OCI-LY3 (cell line): ENCODE data around the gene ADRA2B.

Experiments used
- H2AFZ ChIP-seq: fragments of 200-600, 300-600 bp; shearing (Covaris generic); 2 replicates; pipeline ENCODE4 v1.6.0; 2014; ENCODE audit warnings: antibody characterized with exemption, low read depth, low read length
- H3K27ac ChIP-seq: fragments of 200-600, 300-600 bp; sonication (generic); 2 replicates; pipeline ENCODE4 v1.5.1; 2014; ENCODE audit warnings: mild to moderate bottlenecking, low read length, moderate library complexity, mixed read lengths
- H3K27me3 ChIP-seq: fragments of 200-600, 300-600 bp; sonication (generic); 2 replicates; pipeline ENCODE4 v1.6.1; 2014; ENCODE audit warnings: low read depth, low read length, mixed read lengths
- H3K36me3 ChIP-seq: fragments of 200-600, 300-600 bp; sonication (generic); replicated peaks from 2 replicates; pipeline ENCODE3; 2014; ENCODE audit warnings: low read depth, low read length, mixed read lengths
- H3K4me1 ChIP-seq: fragments of 300-600, 200-600 bp; sonication (generic); 2 replicates; pipeline ENCODE4 v1.6.1; 2014; ENCODE audit warnings: low read length, mixed read lengths
- H3K4me2 ChIP-seq: fragments of 200-600, 300-600 bp; sonication (generic); 2 replicates; pipeline ENCODE4 v1.6.1; 2014; ENCODE audit warnings: low read length, mixed read lengths
- H3K4me3 ChIP-seq: fragments of 300-600, 200-600 bp; sonication (generic); 2 replicates; pipeline ENCODE4 v1.5.1; 2014; ENCODE audit warnings: antibody characterized with exemption, mild to moderate bottlenecking, low read length, moderate library complexity
- H3K79me2 ChIP-seq: fragments of 300-600, 200-600 bp; shearing (Covaris generic); 2 replicates; pipeline ENCODE4 v1.6.1; 2014; ENCODE audit warnings: mild to moderate bottlenecking, low read length, mixed read lengths
- H3K9ac ChIP-seq: fragments of 300-600, 200-600 bp; shearing (Covaris generic); 2 replicates; pipeline ENCODE4 v1.6.0; 2014; ENCODE audit warnings: mild to moderate bottlenecking, low read length, moderate library complexity
- H3K9me3 ChIP-seq: fragments of 200-600, 300-600 bp; shearing (Covaris generic); 2 replicates; pipeline ENCODE4 v1.6.1; 2014; ENCODE audit warnings: low read length, mixed read lengths; ENCODE audit not compliant: insufficient read depth
- H4K20me1 ChIP-seq: fragments of 200-600, 300-600 bp; sonication (generic); 2 replicates; pipeline ENCODE4 v1.6.1; 2016; ENCODE audit warnings: low read length, mixed read lengths; ENCODE audit not compliant: insufficient read depth
- EZH2phosphoT487 ChIP-seq: fragments of 200-600 bp; shearing (Covaris generic); IDR thresholded peaks from 2 replicates; pipeline ENCODE4 v1.6.1; 2018; ENCODE audit warnings: antibody characterized with exemption, mixed run types, low read depth
- TF ChIP-seq, protein P1 (sequence below): fragments of 200-600, 300-600 bp; sonication (generic); IDR thresholded peaks from 2 replicates; pipeline ENCODE4 v1.5.1; 2014; ENCODE audit warnings: antibody characterized with exemption, low read length, low read depth

Gene ADRA2B

DNA sequence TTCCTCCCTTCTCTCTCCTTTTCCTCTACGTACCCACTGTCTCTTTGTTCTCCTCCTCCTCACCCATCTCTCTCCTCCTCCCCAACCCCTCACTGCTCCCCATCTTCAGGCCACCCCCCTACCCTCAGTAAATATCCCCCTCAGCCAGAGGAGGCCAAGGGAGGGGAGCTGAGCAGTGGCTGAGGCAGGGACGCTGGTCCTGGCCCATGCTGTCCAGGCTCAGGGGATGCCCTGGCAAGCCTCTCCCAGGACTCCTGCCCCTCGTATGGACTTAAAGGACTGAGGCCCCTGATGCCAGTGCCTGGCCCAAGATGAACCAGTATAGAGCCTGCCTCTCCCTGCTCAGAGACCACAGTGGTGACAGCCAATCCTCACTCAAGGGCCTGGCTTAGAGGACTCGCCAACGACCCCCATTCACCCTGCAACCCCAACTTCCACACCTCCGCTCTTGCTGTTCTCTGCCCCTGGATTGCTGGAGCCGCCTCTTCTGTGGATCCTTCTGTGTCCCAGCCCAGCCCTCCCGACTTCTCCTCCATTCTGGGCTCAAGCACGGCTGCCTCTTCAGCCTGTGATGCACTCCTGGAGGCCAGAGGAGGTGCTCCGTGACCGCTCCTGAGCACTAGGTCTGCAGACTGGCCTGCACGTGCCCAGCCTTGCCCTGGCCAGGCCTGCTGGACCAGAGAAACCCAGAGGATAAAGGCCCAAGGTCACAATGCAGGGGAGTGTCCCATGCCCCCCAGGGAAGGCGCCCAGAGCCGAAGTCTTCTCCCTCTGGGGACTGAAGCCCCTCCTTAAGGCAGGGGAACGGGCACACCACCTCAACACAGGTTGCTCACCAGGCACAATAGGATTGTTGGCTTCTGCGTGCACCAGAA lies 38.4 kb upstream of the ADRA2B start:
- H3K4me2 ChIP-seq, result no peak overlapping the region
- H3K27me3 ChIP-seq, result no peaks in the 10 kb centered on the region
- no peak for TF ChIP-seq EZH2phosphoT487
- TF ChIP-seq, protein P1, sequence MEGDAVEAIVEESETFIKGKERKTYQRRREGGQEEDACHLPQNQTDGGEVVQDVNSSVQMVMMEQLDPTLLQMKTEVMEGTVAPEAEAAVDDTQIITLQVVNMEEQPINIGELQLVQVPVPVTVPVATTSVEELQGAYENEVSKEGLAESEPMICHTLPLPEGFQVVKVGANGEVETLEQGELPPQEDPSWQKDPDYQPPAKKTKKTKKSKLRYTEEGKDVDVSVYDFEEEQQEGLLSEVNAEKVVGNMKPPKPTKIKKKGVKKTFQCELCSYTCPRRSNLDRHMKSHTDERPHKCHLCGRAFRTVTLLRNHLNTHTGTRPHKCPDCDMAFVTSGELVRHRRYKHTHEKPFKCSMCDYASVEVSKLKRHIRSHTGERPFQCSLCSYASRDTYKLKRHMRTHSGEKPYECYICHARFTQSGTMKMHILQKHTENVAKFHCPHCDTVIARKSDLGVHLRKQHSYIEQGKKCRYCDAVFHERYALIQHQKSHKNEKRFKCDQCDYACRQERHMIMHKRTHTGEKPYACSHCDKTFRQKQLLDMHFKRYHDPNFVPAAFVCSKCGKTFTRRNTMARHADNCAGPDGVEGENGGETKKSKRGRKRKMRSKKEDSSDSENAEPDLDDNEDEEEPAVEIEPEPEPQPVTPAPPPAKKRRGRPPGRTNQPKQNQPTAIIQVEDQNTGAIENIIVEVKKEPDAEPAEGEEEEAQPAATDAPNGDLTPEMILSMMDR, result no peak
- peaks cover 34% of the 10 kb centered on the region for H3K4me1 ChIP-seq
- H3K4me3 ChIP-seq, result no peak overlapping the region
- no peaks in the 10 kb centered on the region for H3K36me3 ChIP-seq
- H3K27ac ChIP-seq, result no peak overlapping the region
- H2AFZ ChIP-seq, result no peak overlapping the region
- no peaks in the 10 kb centered on the region for H4K20me1 ChIP-seq
- H3K79me2 ChIP-seq, result no peaks in the 10 kb centered on the region
- no peaks in the 10 kb centered on the region for H3K9me3 ChIP-seq
- H3K9ac ChIP-seq, result no peak overlapping the region

DNA sequence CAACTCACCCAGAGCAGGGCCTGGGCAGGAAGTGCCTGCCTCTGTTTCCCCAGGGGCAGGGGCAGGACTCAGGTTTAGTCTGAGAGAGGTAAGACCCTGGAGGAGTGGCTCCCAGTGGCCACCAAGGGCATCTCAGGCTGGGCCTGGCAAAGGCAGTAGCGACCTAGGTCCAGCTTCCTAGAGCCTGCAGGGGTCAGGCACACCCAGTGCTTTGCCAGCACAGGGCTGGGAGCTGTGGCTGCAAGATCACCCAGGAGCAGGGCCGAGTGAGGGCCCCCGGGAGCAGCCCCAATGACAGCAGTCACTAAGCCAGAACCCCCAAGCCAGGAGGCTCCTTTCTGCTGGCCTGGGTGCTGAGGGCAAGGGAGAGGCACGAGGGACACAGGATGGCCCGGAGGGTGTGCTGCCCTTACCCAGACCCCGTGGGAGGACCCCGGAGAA lies 37.6 kb upstream of the ADRA2B start:
- TF ChIP-seq EZH2phosphoT487, result no peak
- TF ChIP-seq, protein P1, result no peak
- Histone ChIP-seq H3K4me1 (peaks cover 41% of the 10 kb centered on the region), H3K4me3 (no peak overlapping the region), H3K79me2 (no peaks in the 10 kb centered on the region), H2AFZ (no peak overlapping the region), H3K27ac (no peak overlapping the region), H3K36me3 (no peaks in the 10 kb centered on the region), H3K27me3 (no peaks in the 10 kb centered on the region), H3K9ac (no peak overlapping the region), H3K9me3 (no peaks in the 10 kb centered on the region), H4K20me1 (no peaks in the 10 kb centered on the region), H3K4me2 (no peak overlapping the region)

DNA sequence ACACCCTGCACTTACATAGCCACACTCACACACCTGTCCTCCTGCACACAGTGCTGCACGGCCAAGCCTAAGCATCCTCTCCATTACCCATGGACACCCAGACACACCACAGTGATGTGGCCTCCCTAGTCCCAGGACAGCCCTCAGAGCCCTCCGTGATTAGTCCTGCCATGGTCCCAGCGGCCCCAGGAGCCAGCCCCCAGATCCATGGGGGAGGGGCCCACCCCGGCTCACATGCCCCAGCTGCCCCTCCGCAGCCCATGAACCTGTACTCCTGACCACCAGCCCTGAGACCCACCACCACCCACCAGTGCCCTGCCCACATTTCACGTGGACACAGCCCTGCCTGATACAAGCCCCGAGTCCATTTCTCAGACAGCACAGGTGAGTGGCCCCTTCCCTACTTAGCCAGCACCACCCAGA lies 36.9 kb upstream of the ADRA2B start:
- Histone ChIP-seq H3K4me3 (no peak overlapping the region), H3K79me2 (no peaks in the 10 kb centered on the region), H3K4me1 (peaks cover 42% of the 10 kb centered on the region), H3K36me3 (no peaks in the 10 kb centered on the region), H4K20me1 (no peaks in the 10 kb centered on the region), H3K4me2 (no peak overlapping the region), H3K27me3 (no peaks in the 10 kb centered on the region), H3K9ac (no peak overlapping the region), H3K9me3 (no peaks in the 10 kb centered on the region), H3K27ac (no peak overlapping the region), H2AFZ (no peak overlapping the region)
- TF ChIP-seq, protein P1, result no peak
- no peak for TF ChIP-seq EZH2phosphoT487

DNA sequence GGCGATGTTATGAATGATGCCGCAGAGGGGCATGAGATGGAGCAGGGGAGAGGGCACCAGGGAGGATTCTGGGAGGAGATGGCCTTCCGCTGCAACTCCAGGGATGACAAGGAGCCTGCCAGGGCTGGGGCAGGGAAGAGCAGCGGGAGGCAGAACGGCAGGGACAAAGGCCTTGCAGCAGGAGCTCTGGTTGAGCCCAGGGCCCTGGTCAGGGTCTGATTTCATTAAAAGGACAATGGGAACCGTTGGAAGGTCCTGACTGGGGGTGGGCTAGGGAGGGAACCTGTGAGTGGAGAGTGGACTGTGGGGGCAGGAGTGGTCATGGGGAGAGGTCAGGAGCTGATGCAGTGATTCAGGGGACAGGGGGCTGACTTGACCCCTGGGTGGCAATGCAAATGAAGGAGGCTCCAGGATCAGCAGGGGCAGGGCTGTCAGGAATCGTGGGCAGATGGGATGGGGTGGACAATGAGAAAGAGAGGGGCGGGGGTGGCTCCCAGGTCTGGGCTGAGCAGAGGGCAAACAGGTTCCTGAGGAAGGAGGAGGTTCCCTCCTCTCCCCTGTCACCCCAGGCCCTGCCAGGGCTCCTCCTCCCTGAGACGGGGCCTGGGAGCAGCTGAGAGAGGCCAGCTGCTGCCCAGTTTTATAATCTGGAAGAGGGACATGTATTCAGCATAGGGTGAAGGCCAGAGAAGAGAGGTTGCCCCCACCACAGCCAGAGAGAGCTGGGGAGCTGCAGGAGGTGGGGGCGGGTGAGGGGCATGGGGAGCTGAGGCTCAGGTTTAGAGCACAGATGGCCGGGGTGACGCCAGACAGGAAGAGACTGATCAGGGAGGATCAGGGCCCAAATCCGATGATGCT lies 36.2 kb upstream of the ADRA2B start:
- Histone ChIP-seq H3K4me3 (no peak overlapping the region), H3K9me3 (no peaks in the 10 kb centered on the region), H3K4me1 (peaks cover 42% of the 10 kb centered on the region), H3K79me2 (no peaks in the 10 kb centered on the region), H3K27ac (no peak overlapping the region), H2AFZ (no peak overlapping the region), H3K9ac (no peak overlapping the region), H3K4me2 (no peak overlapping the region), H3K36me3 (no peaks in the 10 kb centered on the region), H4K20me1 (no peaks in the 10 kb centered on the region), H3K27me3 (no peaks in the 10 kb centered on the region)
- TF ChIP-seq, protein P1, result no peak
- TF ChIP-seq EZH2phosphoT487, result no peak
